ENCODE results near the gene MED29. TPM values are rescaled to one million over a fixed set of nuclear protein-coding genes. Genes with fewer than 3 reads are reported as not detected.

Gene MED29
- total and polyA plus RNA-seq, 8 donors = 6.4 to 91.0 (median 21.3) TPM

DNA sequence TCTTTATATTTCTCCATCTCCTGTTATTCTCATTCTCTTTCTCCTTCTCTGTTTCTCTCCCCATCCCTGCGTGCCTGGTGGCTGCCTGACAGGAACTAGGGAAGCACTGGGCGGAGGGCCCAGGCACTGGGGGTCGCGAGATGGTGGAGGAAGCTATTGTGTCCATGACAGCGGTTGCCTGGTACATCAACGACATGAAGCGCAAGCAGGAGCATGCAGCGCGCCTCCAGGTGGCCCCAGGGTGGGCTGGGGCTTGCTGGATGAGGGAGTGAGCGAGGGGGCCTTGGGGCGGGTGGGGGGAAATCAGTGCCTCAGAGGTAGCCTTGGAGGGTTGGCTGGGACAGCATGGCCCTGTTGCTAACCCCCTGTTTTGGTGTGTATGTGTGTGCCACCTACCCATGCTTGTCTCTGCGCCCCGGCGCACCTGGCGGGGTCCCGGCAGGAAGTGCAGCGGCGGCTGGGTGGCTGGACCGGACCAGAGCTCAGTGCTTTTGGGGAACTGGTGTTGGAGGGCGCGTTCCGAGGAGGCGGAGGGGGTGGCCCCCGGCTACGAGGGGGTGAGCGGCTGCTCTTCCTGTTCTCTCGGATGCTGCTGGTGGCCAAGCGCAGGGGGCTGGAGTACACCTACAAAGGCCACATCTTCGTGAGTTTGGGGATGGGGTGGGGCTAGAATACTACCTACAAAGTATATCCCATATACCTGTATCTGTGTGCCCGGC, 26.4 kb downstream of the MED29 start:
- H3K9me3 ChIP-seq = no peaks in the 10 kb centered on the region
- DNase-seq = no peak
- H3K4me1 ChIP-seq = peaks cover 9 to 47% (median 37%) of the 10 kb centered on the region in 4 donors
- no peak overlapping the region for H3K27ac ChIP-seq
- peaks cover 13 to 65% (median 57%) of the 10 kb centered on the region in 4 donors for H3K36me3 ChIP-seq
- no peaks in the 10 kb centered on the region for H3K27me3 ChIP-seq
- H3K4me3 ChIP-seq = no peak overlapping the region
- TF ChIP-seq POLR2A (IDR thresholded peaks at IDR 0.05) (no peak), POLR2AphosphoS5 (IDR thresholded peaks at IDR 0.05) (peak in 1 of 3 donors; percentile 10), EP300 (IDR thresholded peaks at IDR 0.05) (no peak)
- TF ChIP-seq, protein P1, sequence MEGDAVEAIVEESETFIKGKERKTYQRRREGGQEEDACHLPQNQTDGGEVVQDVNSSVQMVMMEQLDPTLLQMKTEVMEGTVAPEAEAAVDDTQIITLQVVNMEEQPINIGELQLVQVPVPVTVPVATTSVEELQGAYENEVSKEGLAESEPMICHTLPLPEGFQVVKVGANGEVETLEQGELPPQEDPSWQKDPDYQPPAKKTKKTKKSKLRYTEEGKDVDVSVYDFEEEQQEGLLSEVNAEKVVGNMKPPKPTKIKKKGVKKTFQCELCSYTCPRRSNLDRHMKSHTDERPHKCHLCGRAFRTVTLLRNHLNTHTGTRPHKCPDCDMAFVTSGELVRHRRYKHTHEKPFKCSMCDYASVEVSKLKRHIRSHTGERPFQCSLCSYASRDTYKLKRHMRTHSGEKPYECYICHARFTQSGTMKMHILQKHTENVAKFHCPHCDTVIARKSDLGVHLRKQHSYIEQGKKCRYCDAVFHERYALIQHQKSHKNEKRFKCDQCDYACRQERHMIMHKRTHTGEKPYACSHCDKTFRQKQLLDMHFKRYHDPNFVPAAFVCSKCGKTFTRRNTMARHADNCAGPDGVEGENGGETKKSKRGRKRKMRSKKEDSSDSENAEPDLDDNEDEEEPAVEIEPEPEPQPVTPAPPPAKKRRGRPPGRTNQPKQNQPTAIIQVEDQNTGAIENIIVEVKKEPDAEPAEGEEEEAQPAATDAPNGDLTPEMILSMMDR (IDR thresholded peaks at IDR 0.05) = no peak
- WGBS, 5 donors = 87 to 92% (median 91%) methylated on average over 24 to 30 of the region's 30 CpGs
- intact Hi-C loops (cut with DNase I; ENCODE audit: low total_unique reads) = no loop called here

DNA sequence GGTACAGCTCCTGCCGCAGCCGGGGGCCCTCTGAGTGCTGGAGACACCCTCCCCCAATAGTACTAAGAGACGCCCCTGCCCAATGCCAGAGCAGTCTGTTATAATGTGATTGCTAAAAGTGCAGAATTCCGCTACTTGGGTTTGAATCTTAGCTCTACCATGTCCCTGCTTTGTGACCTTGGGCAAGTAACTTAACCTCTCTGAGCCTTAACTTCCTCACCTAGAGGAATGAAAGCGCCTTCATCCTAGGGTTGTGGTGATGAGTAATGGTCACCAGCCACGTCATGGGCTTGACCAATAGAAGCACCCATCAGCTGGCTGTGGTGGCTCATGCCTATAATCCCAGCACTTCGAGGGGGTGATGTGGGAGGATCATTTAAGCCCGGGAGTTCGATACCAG, 27.8 kb downstream of the MED29 start:
- no peak overlapping the region for H3K4me3 ChIP-seq
- no peak for TF ChIP-seq POLR2AphosphoS5 (IDR thresholded peaks at IDR 0.05)
- TF ChIP-seq, protein P1 (IDR thresholded peaks at IDR 0.05) = no peak
- TF ChIP-seq EP300 (IDR thresholded peaks at IDR 0.05) = no peak
- TF ChIP-seq POLR2A (IDR thresholded peaks at IDR 0.05) = no peak
- H3K4me1 ChIP-seq = peaks cover 9 to 33% (median 24%) of the 10 kb centered on the region in 4 donors
- H3K9me3 ChIP-seq = no peaks in the 10 kb centered on the region
- no peak overlapping the region for H3K27ac ChIP-seq
- H3K36me3 ChIP-seq = peaks cover 13 to 79% (median 71%) of the 10 kb centered on the region in 4 donors
- intact Hi-C loops (cut with DNase I; ENCODE audit: low total_unique reads) = no loop called here
- DNase-seq = no peak
- no peaks in the 10 kb centered on the region for H3K27me3 ChIP-seq
- 81 to 98% (median 90%) methylated on average over 7 to 9 of the region's 9 CpGs for WGBS, 5 donors

DNA sequence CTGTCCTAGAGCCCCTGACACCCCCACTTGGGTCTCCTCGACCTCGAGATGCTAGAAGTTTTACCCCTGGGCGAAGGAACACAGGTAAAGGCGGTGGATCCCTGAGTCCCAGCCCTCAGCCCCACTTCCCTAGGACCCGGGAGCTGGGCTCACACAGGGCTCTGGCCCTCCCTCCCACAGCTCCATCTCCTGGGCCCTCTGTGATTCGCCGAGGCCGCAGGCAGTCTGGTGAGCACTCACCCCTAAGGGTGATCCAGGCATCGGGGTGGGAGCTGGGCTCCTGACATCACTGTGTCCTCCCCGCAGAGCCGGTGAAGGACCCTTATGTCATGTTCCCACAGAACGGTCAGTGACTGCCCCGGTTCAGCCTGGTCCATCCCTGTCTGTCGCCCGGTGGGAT, 29.6 kb downstream of the MED29 start:
- no peaks in the 10 kb centered on the region for H3K27me3 ChIP-seq
- no peak overlapping the region for H3K4me3 ChIP-seq
- intact Hi-C loops (cut with DNase I; ENCODE audit: low total_unique reads) = no loop called here
- H3K36me3 ChIP-seq = peaks cover 13 to 93% (median 81%) of the 10 kb centered on the region in 4 donors
- no peak for DNase-seq
- no peaks in the 10 kb centered on the region for H3K9me3 ChIP-seq
- 90 to 96% (median 91%) methylated on average over 10 to 15 of the region's 15 CpGs for WGBS, 5 donors
- TF ChIP-seq, protein P1 (IDR thresholded peaks at IDR 0.05) = no peak
- TF ChIP-seq POLR2AphosphoS5 (IDR thresholded peaks at IDR 0.05) (no peak), POLR2A (IDR thresholded peaks at IDR 0.05) (no peak), EP300 (IDR thresholded peaks at IDR 0.05) (no peak)
- H3K4me1 ChIP-seq = peaks cover 0 to 16% (median 7%) of the 10 kb centered on the region in 4 donors
- no peak overlapping the region for H3K27ac ChIP-seq

DNA sequence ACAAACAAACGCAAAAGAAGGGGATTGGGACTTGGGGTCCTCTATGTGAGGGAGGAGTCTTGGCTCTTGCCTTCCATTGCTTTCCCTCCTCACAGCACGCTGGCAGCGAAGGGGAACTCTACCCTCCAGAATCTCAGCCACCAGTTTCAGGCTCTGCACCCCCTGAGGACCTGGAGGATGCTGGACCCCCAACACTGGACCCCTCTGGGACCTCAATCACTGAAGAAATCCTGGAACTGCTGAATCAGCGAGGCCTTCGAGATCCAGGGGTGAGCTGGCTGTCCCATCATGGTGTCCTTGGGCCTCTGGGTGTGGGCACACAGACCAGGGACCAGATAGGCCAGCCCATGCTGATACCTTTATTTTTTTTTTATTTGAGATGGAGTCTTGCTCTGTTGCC, 30.8 kb downstream of the MED29 start:
- TF ChIP-seq, protein P1 (IDR thresholded peaks at IDR 0.05) = no peak
- TF ChIP-seq EP300 (IDR thresholded peaks at IDR 0.05) (no peak), POLR2A (IDR thresholded peaks at IDR 0.05) (no peak), POLR2AphosphoS5 (IDR thresholded peaks at IDR 0.05) (no peak)
- no peak for DNase-seq
- Histone ChIP-seq H3K4me3 (no peak overlapping the region), H3K27me3 (no peaks in the 10 kb centered on the region), H3K36me3 (peaks cover 13 to 83% (median 77%) of the 10 kb centered on the region in 4 donors), H3K9me3 (no peaks in the 10 kb centered on the region), H3K27ac (no peak overlapping the region), H3K4me1 (peaks cover 0 to 3% (median under 1%) of the 10 kb centered on the region in 4 donors)
- intact Hi-C loops (cut with DNase I; ENCODE audit: low total_unique reads) = no loop called here
- WGBS, 5 donors = 89 to 97% (median 94%) methylated on average over 5 of the region's 5 CpGs

Measured in stomach (tissue), 9 donors.